IPS-18c (cell line): ENCODE measurements around the gene H6PD.

Experiments used
- H3K4me3 ChIP-seq: 2 replicates; pipeline ENCODE4 v1.7.0; 2013; ENCODE audit warnings: low read depth, mild to moderate bottlenecking, low read length, moderate library complexity; ENCODE audit not compliant: insufficient read depth
- H3K9me3 ChIP-seq: one replicate; pipeline ENCODE4 v1.6.1; 2013; ENCODE audit warnings: mild to moderate bottlenecking, low read length, moderate library complexity; ENCODE audit not compliant: control insufficient read depth, insufficient read depth

H6PD gene

DNA sequence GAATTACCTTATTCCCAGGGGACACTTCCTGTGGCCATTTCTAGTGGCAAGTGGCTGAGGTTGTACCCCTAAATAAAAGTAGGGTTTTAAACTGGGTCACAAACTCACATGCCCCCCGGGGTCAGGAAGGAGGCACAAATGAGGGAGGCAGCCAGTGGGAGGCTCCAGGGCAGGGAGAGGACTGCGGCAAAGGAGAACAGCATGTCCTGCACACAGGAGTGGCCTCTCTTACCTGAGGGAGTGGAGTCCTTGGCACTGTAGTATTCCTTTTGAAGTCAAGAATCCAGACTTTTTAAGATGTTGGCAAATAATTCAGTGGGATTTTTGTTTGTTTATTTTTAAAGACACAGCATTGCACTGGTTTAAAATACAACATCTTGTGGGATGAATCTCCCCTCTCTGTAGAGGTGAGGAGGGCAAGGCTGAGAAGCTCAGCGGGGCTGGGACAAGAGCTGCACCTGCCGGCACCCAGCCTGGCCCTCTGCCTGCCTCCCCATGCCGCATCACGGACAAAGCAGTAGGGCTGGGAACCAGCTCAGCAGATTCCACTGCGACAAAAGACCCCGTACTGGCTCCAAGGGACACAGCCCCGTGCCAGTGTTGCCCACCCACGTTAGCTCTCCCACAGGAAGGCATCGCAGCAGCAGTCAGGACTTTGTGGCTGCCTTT is 80.3 kb downstream of the H6PD start:
- Histone ChIP-seq H3K4me3 (no peak overlapping the region), H3K9me3 (no peaks in the 10 kb centered on the region)

DNA sequence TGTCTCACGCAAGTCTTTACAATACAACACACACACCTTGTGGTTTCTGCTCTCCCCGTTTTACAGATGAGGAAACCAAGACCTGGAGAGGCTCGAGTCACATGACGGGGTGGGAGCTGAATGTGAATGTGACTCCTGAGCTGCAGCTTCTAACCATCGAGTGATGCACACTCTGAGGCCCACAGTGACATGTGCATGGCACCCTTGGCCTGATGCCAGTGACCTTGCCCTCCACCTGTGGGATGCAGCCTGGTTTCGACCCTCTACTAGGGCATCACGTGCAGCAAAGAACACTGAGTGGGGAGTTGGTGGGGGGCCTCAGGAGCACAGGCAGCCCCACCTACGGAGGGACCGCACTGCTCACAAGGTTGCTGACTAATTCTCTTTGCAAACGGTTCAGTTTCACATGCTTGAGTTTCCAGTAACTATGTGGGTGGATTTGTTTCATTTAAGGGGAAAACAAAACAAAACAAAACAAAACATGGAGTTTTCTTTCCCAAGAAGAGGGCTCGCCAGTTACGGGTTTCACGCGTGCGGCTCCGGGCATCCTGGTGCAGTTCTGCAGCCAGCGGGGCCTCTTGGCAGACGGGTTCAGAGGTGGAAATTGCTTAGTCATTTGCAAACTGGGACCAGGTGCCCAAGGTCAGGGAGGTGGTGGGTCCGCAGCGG is 81.0 kb downstream of the H6PD start:
- Histone ChIP-seq H3K9me3 (no peaks in the 10 kb centered on the region), H3K4me3 (no peak overlapping the region)

DNA sequence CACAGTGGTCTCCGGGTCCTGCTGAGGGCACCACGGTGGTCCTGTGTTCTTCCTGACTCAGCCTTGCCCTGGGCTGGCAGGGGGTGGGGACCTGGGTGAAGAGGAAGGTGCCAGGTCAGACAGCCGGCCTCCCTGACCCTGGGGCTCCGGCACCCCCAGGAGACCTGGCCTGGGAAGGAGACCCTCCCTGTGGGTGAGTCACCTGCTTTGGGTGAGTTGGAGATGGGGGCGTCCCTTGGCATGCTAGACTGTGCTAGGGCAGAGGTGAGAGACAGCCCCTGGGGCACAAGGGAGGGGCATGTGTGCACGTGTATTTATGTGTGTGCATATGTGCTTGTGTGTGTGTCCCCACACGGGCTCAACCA is 81.5 kb downstream of the H6PD start:
- Histone ChIP-seq H3K9me3 (no peaks in the 10 kb centered on the region), H3K4me3 (no peak overlapping the region)

DNA sequence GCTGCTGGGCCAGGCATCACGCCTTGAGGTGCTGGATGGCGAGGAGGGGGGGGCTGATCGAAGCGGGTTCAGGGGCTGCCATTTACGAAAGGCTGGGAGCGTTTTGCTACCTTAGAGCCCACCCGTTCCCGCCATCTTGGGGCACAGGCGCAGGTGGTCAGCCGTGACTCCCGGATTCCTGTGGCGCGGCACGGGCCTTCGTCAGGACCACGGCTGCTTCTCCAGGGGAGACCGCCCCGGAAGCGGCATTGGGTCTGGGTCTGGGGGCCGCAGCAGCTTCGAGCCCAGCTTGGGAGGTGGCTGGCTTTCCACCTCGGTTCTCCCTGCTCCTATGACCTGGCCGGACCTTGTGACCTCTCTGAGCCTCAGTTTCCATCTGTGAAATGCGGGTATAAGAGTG is 81.9 kb downstream of the H6PD start:
- no peak overlapping the region for H3K4me3 ChIP-seq
- no peaks in the 10 kb centered on the region for H3K9me3 ChIP-seq

DNA sequence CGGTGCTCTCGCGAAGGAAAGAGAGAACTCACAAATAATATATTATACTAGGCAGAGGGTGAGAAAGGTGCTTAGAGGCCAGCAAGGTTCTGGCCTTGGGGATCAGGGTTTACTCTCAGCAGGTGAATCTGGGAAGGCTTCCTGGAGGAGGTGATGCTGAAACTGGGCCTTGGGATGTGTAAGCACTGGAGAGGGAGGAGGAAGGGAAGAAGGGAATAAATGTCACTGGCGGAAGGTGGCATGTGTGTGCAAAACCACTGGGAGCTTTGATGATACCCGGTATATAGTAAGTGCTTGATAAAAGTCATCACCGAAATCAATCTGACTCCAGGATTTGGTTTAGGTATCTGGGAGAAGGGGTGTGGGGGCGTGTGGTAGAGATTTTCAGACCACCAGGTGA is 82.5 kb downstream of the H6PD start:
- Histone ChIP-seq H3K4me3 (no peak overlapping the region), H3K9me3 (no peaks in the 10 kb centered on the region)

DNA sequence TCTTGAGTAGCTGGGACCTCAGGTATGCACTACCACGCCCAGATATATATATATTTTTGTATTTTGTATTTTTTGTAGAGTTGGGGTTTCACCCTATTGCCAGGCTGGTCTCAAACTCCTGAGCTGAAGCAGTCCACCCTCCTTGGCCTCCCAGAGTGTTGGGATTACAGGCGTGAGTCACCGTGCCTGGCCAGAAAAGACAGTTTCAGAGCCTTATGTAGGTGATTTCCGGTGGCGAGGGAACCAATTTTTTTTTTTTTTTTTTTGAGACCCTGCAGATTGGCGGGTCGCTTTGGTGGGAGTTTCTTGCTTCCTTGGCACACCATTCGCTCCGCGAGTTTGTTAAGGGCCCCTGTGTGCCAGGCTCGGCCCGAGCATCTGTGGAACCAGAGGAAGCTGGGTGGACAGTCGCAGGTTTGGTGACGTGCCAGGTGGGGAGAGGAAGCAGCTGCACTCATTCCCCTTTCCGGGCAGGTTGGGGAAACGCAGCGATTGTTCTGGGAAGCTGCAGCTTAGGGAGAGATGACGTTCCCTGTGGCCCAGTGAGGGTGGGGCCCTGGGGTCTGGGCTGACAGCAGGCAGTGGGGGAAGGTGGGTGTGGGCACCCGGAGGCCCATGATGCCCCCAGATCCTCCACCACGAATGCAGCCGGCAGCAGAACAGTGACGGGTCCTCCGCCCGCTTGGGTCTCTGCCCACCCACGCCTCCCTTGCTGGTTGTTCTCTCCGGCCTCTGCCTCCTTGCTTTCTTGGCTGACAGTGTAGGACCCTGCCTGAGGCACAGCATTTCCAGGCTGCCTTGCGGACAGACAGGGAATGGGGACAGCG is 83.2 kb downstream of the H6PD start:
- H3K4me3 ChIP-seq = no peak overlapping the region
- H3K9me3 ChIP-seq = no peaks in the 10 kb centered on the region

DNA sequence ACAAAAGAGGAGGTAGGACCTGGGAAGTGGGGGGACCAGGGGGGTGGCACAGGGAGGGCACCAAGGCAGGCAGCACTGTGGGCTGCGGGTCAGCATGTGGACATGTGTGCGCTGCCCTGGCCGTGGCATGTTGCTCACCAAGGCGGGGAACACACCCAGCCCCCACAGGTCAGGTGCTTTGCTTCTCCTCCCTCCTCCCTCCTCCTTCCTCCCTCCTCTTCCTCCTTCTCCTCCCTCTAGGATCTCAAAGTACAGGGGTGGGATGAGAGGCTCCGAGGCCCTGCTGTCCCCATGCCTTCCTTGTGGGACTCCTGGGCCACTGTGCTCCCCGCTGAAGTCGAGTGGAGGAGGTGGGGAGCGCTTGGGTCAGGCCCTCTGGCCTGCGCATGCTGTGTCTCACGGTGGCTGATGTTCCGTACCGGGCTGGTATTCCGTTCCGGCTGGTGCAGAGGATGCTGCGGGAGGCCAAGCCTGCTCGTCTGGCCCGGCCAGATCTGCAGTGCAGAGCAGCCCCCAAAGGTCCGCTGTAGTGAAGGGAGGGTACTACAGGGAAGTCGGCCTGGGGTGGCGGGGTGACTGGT is 84.7 kb downstream of the H6PD start:
- Histone ChIP-seq H3K4me3 (no peak overlapping the region), H3K9me3 (no peaks in the 10 kb centered on the region)

DNA sequence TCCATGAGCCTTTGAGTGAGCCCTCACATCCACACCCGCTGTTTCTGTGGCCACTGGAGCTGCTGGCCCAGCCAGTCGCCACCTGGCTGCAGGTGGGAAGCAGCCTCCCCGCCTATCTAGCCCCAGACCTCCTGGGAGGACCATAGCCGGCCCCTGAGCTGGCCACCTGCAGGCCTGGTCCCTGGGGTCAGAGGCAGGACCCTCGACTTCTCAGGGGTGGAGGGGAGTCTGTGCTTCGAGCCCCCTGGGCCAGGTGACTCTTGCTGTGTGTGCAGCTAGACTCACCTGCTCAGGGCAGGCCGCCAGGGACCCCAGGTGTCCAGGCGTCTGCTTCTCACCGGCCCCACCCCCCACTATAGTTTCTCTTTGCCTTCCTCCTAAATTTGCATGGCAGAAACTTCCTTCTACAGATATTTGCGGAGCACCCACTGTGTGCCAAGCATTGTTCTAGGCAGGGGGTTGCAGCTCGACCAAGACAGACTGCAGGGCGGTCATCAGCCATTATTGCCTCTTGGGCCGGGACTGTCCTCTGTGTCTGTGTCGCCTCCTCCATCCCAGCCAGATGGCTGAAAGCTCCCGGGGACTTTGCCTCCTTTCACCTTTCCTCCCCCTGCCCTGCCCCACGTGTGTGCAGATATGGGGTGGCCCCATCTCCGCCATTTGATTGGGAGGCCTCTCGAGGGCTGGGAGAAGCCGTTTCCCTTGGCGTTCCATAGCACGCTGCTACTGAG is 85.4 kb downstream of the H6PD start:
- Histone ChIP-seq H3K9me3 (no peaks in the 10 kb centered on the region), H3K4me3 (no peak overlapping the region)
